HUES6 (cell line): Measurements from ENCODE around the gene UGT2B7.
"Not testable (repeated sequence)": the region's sequence is repeated elsewhere in the genome, so short reads cannot be mapped to it uniquely, and the experiment has no call there.

Source experiments
- H3K27ac ChIP-seq: 2 replicates; pipeline ENCODE4 v1.7.0; 2013; ENCODE audit warnings: low read depth, mild to moderate bottlenecking, low read length, inconsistent platforms
- H3K27me3 ChIP-seq: 2 replicates; pipeline ENCODE4 v1.6.1; 2013; ENCODE audit warnings: low read length; ENCODE audit not compliant: control insufficient read depth, insufficient read depth
- H3K36me3 ChIP-seq: 2 replicates; pipeline ENCODE4 v1.6.1; 2013; ENCODE audit warnings: low read length; ENCODE audit not compliant: control insufficient read depth, insufficient read depth
- H3K4me1 ChIP-seq: 2 replicates; pipeline ENCODE4 v1.6.1; 2013; ENCODE audit warnings: low read length; ENCODE audit not compliant: control insufficient read depth, insufficient read depth
- H3K4me3 ChIP-seq: 2 replicates; pipeline ENCODE4 v1.5.1; 2013; ENCODE audit warnings: low read depth, low read length
- H3K9ac ChIP-seq: one replicate; pipeline ENCODE4 v1.6.1; 2013; ENCODE audit warnings: mild to moderate bottlenecking, low read length
- H3K9me3 ChIP-seq: 2 replicates; pipeline ENCODE4 v1.6.1; 2013; ENCODE audit warnings: low read depth, low read length; ENCODE audit not compliant: control insufficient read depth, insufficient read depth

Gene UGT2B7

DNA sequence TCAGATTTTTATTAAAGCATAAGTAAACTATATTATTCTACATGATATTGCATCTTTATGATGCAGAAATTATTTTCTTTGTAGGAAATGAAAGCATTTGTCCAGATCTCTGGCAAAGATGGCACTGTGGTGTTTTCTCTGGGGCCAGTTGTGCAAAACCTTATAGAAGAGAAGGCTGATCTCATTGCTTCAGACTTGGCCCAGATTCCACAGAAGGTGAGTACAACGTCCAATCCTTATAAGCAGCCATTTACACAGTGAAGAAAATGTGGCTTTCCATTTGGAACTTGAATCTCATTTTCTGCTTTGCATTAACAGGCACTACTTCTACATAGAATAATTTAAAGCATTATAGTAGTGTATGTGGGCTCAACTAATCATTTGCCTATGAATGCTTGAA lies 6.9 kb upstream of the UGT2B7 start:
- Histone ChIP-seq H3K4me1 (no peaks in the 10 kb centered on the region), H3K4me3 (no peak overlapping the region), H3K27me3 (no peaks in the 10 kb centered on the region), H3K36me3 (no peaks in the 10 kb centered on the region), H3K9me3 (no peaks in the 10 kb centered on the region), H3K27ac (no peak overlapping the region), H3K9ac (no peak overlapping the region)

DNA sequence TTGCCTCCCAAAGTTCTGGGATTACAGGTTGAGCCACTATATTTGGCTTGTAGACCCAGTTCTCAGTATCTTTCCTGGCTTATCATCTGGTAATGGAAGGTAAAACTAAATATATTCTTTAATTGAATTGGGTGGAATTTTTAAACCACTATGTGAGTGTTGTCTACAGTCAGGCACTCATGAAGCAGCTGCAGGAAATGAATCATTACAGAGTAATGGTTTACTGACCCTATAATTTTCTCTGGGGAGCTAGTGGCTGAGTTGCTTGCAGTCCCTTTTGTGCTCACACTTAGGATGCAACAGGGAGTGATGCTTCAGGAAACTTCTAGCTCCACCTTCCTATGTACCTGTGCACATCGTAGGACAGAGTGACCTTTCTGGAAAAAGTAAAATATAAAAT lies 4.1 kb upstream of the UGT2B7 start:
- H3K27me3 ChIP-seq, result no peaks in the 10 kb centered on the region
- no peaks in the 10 kb centered on the region for H3K36me3 ChIP-seq
- H3K9ac ChIP-seq, result no peak overlapping the region

DNA sequence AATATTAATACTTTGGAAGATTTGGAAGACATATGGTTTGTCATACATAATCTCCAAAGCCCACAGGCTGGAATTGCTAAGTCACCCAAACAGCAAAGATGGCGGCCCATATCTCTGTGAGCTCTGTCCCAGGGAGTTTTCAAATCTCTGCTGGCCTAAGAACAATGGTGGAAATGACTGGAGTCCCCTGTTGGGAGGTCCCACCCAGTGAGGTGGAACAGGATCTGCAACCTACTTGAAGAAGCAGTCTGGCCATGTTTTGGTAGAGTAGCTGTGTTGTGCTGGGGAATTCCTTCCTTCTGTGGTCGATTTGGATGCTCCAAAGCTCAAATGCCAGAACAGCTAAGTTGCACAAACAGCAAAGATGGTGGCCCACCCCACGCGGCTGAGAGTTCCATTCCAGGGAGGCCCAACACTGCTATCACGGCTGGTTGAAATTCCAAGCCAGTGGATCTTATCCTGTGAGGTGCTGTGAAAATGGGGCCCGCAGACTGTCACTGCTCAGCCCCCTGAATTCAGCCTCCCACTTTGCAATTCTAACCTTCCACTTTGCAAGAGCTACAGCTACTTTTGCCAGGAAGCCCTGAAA lies 3.2 kb upstream of the UGT2B7 start:
- H3K27me3 ChIP-seq, result no peaks in the 10 kb centered on the region
- H3K9me3 ChIP-seq, result no peaks in the 10 kb centered on the region
- no peak overlapping the region for H3K4me3 ChIP-seq
- no peaks in the 10 kb centered on the region for H3K4me1 ChIP-seq
- H3K9ac ChIP-seq, result no peak overlapping the region
- H3K27ac ChIP-seq, result no peak overlapping the region
- no peaks in the 10 kb centered on the region for H3K36me3 ChIP-seq

More for the DNA sequence above, 4.1 kb upstream of the UGT2B7 start:
- no peak overlapping the region for H3K27ac ChIP-seq
- no peaks in the 10 kb centered on the region for H3K4me1 ChIP-seq
- no peak overlapping the region for H3K4me3 ChIP-seq
- H3K9me3 ChIP-seq, result no peaks in the 10 kb centered on the region

DNA sequence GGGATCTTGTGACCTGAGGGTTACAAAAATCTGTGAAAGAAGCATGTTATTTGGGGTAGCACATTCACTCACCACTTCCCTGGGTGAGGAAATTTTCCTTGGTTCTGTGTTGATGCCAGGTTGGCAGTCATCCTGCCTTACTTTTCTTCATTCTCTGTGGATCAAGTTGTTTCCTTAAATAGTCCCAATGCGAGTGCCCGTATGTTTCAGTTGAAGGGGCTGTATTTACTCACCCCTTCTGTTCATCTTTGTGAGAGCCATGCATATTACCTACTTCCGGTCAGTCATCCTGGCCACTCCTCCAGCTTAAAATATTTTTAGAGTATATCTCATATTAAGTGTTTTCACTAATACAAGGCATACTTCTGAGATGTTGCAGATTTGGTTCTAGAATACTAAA lies 2.6 kb upstream of the UGT2B7 start:
- H3K4me1 ChIP-seq, result no peaks in the 10 kb centered on the region
- H3K27me3 ChIP-seq, result no peaks in the 10 kb centered on the region
- H3K36me3 ChIP-seq, result no peaks in the 10 kb centered on the region
- H3K27ac ChIP-seq, result no peak overlapping the region
- no peak overlapping the region for H3K9ac ChIP-seq
- no peak overlapping the region for H3K4me3 ChIP-seq
- H3K9me3 ChIP-seq, result no peaks in the 10 kb centered on the region

DNA sequence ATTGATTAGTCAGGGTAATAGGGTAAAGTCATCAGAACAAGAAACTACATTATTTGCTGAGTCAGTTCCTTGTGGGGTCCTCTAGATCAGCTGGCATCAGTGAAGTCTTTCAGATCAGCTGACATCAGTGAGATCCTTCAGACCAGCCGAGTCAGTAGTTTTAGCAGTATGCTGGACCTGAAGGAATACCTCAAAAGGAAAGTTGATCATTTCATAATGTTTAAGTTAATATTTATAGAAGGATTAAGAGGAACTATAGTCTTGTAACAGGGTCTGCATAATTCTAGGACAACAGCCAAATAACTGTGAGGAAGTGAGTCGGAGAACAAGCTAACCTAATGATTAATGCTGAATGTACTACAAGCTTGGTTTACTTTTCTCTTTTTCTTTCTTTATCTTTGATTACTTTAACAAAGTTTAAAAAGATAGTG lies 958 bp upstream of the UGT2B7 start:
- H3K4me3 ChIP-seq, result no peak overlapping the region
- H3K27me3 ChIP-seq, result no peaks in the 10 kb centered on the region
- H3K36me3 ChIP-seq, result no peaks in the 10 kb centered on the region
- H3K9ac ChIP-seq, result no peak overlapping the region
- H3K4me1 ChIP-seq, result no peaks in the 10 kb centered on the region
- no peak overlapping the region for H3K27ac ChIP-seq
- no peaks in the 10 kb centered on the region for H3K9me3 ChIP-seq

DNA sequence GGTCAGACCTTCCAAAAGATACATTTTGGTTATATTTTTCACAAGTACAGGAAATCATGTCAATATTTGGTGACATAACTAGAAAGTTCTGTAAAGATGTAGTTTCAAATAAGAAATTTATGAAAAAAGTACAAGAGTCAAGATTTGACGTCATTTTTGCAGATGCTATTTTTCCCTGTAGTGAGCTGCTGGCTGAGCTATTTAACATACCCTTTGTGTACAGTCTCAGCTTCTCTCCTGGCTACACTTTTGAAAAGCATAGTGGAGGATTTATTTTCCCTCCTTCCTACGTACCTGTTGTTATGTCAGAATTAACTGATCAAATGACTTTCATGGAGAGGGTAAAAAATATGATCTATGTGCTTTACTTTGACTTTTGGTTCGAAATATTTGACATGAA lies 536 bp downstream of the UGT2B7 start:
- Histone ChIP-seq H3K4me3 (no peak overlapping the region), H3K27me3 (no peaks in the 10 kb centered on the region), H3K9me3 (no peaks in the 10 kb centered on the region), H3K36me3 (no peaks in the 10 kb centered on the region), H3K27ac (no peak overlapping the region), H3K4me1 (no peaks in the 10 kb centered on the region), H3K9ac (no peak overlapping the region)

DNA sequence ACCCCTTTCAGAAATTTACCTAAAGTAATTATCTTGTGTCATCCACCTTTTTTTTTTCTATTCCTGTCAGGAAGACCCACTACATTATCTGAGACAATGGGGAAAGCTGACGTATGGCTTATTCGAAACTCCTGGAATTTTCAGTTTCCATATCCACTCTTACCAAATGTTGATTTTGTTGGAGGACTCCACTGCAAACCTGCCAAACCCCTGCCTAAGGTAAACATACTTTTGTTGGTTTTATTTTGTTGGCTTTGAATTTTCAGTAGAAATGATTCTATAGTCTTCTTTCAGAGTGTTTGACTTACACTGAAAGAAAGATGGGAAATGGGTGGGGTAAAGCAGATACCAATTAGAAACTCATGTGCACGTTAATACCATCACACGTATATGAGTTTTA lies 2.2 kb downstream of the UGT2B7 start:
- Histone ChIP-seq H3K4me3 (no peak overlapping the region), H3K9me3 (no peaks in the 10 kb centered on the region), H3K27ac (no peak overlapping the region), H3K27me3 (no peaks in the 10 kb centered on the region), H3K36me3 (no peaks in the 10 kb centered on the region), H3K9ac (no peak overlapping the region), H3K4me1 (no peaks in the 10 kb centered on the region)

DNA sequence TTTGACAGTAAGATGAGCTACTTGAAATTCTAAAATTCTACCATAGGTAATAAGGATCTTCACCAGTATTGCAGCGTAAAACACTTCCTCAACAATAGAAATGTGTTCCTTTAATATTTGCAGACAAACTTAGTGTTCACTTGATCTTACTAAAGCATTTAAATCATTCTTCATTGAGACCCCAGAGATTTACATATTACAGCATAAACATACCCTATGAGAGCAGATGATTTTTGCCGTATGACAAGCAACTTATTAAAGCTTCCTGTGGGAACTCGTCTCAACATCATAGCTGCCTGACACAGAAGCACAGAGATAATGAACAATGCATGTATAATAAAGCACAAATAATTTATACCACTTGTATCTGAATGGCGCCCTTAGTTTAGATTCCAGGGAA lies 3.6 kb downstream of the UGT2B7 start:
- no peaks in the 10 kb centered on the region for H3K4me1 ChIP-seq
- H3K27me3 ChIP-seq, result no peaks in the 10 kb centered on the region
- no peak overlapping the region for H3K4me3 ChIP-seq
- H3K9ac ChIP-seq, result no peak overlapping the region
- no peak overlapping the region for H3K27ac ChIP-seq
- no peaks in the 10 kb centered on the region for H3K36me3 ChIP-seq
- H3K9me3 ChIP-seq, result no peaks in the 10 kb centered on the region

DNA sequence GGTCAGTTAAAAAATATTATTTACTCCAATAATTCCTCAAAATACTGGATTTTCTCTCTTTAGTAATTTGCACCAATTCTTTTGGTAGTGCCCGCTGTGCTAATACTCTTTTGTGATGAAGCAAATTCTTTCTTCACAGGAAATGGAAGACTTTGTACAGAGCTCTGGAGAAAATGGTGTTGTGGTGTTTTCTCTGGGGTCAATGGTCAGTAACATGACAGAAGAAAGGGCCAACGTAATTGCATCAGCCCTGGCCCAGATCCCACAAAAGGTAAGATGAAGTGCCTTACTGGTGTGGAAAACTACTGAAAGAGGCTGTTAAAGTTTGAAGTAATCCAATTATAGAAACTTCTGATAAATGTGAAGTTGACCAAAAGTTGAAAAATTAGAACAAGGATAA lies 6.4 kb downstream of the UGT2B7 start:
- not testable (repeated sequence) for H3K9ac ChIP-seq, H3K4me3 ChIP-seq, H3K4me1 ChIP-seq, H3K27me3 ChIP-seq, H3K36me3 ChIP-seq, H3K27ac ChIP-seq, H3K9me3 ChIP-seq

DNA sequence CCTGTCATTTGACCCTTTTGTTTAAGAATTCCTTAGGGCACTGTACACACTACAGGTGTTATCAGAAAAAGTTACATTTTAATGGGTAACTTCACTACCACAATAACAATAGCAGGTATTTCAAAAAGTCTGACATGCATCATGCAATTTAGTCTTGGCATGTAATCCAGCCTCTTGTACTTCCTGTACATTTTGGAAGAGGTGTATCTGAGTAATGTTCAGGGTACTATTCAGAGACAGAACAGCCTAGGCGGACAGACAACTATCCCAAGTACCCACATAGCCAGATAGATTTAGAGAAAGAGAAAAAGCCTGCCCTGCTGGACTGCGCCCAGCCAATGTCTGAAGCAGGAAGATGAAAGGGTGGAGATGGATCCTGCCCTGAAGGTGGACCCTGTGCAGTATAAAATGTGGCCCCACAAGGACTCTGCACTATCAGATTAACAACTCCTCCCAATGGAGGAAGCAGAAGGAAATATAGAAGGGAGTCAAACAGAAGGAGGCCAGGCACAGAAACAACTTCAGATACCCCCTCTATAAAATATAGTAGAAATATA lies 8.5 kb downstream of the UGT2B7 start:
- no peaks in the 10 kb centered on the region for H3K9me3 ChIP-seq
- H3K4me1 ChIP-seq, result no peaks in the 10 kb centered on the region
- no peaks in the 10 kb centered on the region for H3K36me3 ChIP-seq
- no peak overlapping the region for H3K27ac ChIP-seq
- no peak overlapping the region for H3K9ac ChIP-seq
- no peak overlapping the region for H3K4me3 ChIP-seq
- H3K27me3 ChIP-seq, result no peaks in the 10 kb centered on the region

DNA sequence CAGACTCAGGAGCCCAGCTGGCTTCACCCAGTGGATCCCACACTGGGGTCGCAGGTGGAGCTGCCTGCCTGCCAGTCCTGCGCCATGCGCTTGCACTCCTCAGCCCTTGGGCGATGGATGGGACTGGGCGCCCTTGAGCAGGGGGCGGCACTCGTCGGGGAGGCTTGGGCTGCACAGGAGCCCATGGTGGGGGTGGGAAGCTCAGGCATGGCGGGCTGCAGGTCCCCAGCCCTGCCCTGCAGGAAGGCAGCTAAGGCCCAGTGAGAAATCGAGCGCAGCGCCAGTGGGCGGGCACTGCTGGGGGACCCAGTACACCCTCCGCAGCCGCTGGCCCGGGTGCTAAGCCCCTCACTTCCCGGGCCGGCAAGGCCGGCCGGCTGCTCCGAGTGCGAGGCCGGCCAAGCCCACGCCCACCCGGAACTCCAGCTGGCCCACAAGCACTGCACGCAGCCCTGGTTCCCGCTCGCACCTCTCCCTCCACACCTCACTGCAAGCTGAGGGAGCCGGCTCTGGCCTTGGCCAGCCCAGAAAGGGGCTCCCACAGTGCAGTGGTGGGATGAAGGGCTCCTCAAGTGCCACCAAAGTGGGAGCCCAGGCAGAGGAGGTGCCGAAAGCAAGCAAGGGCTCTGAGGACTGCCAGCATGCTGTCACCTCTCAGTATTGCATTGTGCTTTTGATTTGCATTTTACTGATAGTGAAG lies 19.0 kb downstream of the UGT2B7 start:
- not testable (repeated sequence) for H3K4me1 ChIP-seq, H3K27me3 ChIP-seq, H3K36me3 ChIP-seq, H3K27ac ChIP-seq, H3K4me3 ChIP-seq, H3K9me3 ChIP-seq, H3K9ac ChIP-seq
